GM21528 (cell line): ENCODE results near the gene PI3.

ENCODE experiments used
- ATAC-seq: cut with Tn5 transposase; IDR thresholded peaks from one replicate; pipeline ENCODE4 v1.9.1; 2021; ENCODE audit warnings: mild to moderate bottlenecking, moderate library complexity; ENCODE audit not compliant: unreplicated experiment, low FRiP score

PI3 gene

DNA sequence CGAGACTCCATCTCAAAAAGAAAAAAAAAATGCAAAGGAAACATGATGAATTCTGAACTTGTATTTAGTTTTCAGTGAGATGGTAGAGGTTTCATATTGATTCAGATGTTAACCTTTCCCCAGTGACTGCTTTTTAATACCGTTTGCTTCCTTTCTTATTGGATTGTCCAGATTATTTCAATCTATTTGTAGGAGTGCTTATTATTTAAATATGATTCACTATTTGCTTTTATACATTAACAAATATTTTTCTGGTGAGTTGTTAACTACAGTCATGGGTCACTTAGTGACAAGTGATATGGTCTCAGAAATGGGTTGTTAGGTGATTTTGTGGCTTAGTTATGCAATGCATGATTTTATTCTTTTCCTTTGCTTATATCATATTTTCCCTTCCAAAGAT is 8.4 kb downstream of the PI3 start:
- no peak for ATAC-seq

DNA sequence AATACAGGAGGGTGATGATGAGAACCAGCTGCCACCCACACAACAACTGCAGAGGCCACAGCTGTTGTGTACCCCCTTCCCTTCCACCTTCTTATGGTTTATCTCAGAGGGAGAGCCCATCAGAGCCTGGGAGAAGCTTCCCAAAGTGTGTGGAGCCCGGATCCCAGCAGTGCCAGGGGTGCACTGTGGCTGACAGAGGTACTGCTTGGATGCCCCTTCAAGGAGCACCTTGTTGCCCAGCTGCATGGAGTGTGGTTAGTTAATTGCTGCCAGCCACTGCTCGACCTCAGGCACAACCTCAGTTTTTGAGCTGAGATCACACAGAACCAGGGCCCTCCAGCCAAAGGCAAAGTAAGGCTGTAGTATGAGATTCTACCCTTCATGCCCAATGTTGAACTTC is 13.0 kb downstream of the PI3 start:
- ATAC-seq, result no peak

DNA sequence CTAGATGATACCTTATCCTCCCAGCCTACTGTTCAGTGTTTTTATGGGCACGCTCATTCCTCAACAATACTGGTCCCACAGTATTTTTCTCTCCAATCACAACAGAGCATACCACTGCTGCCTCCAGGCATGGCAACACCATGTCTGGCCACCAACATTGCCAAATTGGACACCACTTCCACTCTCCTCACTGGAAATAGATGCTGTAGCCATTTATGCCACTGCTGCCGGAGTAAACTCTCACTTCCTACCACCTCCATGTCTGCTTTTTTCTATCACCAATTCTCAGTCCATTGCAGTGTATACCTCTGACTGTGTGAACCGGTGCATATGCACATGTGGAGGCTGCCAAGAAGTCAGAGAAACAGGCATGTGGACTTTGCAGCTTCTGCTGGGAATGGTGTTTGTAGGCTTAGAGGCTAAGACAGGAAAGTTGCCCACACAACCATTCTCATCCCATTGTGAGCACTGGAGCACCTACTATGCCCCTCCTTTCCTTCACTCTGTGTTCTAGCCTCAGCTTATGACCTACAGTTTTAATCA is 14.4 kb downstream of the PI3 start:
- no peak for ATAC-seq

DNA sequence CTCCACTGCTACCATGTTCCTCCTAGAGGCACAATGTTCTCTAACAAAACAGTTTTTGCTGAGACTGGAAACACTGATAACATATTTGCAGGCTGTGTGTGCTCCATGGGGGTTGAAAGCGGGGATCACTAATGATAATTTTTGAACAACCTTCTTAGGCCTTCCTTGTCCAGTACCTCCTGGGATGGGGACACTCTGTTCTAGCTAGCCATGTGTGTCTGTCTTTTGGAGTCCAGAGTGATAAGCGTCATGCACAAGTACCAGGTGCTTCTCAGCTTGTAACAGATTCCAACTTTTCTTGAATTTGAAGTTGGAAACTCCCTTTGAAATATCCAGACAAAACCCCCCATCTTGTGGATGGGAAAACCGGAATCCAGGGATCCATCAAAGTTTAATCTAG is 15.2 kb downstream of the PI3 start:
- ATAC-seq, result no peak

DNA sequence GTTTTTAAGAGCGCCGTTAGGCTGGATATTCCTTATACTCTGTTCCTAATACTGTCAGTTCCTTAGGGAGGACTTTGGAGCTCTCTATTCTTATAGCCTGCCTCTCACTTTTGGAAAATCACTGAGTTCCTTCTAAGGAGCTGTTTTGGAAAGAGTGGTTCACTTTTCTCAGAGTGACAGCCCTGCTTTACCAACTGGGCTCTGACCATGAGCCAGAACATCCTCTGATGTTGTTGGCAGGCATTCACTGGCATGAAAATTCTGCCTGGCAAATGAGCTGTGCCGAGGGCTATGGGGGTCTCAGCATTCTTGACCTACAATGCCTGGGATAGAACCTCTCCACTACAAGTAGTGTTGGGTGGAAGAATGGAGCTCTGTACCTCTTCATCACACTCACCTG is 17.2 kb downstream of the PI3 start:
- no peak for ATAC-seq

DNA sequence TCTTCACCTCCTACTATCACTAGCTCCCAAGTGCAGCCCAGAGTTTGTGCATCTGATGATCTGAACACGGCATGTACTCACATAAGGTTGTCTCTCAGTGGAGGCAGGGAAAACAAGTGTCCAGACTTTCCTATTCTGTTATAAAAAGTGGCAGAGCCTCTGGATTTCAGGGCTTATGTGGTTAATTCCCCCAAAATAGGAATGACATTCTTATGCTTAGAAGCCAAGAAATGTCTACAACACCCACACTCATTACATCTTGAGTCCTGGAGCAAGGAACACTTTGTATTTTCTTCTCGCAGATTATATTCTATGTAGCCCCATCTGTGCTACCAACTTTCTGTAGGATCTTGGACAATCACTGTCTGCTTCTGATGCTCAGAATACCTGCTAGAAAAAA is 18.6 kb downstream of the PI3 start:
- no peak for ATAC-seq

DNA sequence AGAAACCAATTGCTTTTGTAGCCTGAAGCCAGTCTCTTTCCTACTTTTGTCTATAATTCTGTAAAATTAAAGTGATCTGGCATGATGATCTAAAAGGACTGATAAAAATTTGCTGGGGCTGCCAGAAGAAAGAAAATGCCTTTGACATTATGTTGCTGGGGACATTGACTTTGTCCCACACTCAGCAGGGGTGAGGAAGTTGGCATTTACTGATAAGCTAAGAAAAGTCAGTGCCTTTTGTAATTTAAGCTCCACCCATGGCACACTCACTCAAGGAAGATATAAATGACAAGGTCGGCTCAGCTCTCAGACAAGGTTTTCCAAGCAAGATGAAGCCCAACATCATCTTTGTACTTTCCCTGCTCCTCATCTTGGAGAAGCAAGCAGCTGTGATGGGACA is 32.0 kb downstream of the PI3 start, which contains the start of gene SEMG1:
Gene SEMG1 (plus strand): TSS at position 309 of the 400 bp plus-strand sequence. CDS start 21 bp downstream, at position 330.
- no peak for ATAC-seq

DNA sequence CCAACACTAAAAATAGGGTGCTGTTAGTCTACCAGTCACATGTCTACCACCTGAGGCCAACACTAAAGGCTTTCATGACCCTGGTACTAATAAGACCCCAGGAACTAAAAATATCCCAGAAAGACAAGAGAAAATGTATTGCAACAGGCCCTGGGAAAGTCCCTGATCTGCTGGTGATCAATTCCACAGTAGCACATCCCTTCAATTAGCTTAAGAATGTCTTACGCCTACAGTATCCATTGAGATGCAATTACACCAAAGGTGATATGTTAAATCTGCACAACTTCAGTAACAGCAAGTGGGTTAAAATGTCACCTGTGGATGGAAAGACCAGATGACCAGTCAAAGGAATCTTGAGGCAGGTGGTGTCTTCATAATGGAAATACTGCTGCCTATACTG is 35.2 kb downstream of the PI3 start:
- ATAC-seq, result no peak

DNA sequence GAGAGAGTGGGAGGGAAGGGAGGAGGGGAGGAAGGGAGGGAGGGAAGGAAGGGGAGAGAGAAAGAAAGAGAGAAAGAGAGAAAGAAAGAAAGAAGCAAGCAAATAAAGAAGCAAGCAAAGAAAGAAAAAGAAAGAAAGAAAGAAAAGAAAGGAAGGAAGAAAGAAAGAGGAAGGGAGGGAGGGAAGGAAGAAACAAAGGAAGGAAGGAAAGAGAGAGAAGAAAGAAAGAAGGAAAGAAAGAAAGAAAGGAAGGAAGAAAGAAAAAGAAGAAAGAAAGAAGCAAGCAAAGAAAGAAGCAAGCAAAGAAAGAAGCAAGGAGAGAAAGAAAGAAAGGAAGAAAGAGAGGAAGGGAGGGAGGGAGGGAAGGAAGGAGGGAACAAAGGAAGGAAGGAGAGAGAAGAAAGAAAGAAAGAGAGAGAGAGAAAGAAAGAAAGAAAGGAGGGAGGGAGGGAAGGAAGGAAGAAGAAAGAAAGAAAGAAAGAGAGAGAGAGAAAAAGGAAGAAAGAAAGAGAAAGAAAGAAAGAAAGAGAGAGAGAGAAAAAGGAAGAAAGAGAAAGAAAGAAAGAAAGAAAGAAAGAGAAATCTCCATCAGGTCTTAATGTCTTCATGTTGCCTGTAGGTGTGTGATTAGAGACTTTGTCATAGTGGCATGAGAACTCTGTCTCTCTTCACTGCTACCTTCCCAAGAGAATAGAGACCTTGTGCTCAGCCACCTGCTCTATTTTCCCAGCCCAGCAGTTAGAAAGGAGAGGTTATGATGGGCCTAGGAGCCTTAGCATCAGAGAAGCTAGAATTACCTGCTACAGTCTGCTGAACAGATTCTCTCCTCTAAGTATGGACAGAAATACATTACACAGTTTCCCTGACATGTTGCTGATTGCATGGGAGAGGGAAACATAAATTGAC is 37.1 kb downstream of the PI3 start:
- ATAC-seq, result no peak

DNA sequence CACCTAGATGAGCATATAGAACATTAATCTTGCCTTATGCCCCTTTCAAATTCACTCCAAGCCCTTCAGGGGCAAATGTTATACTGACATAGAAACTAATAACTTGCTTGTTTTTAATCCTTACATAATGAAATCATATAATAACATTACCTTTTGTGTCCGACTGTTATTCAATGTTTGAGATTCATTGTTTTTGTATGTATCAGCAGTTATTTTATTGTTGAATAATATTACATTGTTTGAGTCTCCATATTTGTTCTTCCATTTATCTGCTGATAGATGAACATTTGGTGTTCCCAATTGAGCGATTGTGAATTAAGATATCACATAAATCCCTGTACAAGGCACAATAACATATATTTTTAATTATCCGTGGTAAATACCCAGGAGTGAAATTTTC is 38.1 kb downstream of the PI3 start:
- no peak for ATAC-seq

DNA sequence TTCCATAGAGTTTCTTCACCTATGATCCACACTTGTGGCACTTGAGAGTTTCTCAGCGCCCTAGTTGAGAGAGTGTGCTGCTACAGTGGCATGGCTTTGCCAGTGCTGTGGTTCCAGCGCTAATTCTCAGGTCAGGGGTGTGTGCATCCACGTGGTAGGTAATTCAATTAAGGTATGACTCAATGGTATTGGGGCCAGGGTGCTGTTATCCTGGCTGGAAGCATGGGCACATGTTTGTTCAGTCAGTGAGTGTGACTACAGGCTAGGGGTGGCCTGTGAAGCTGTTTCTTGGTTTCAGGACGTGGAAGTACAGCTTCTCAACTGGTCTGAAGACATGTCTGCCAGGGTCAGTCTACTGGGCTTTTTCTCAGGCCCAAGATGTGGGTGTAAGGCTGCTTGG is 43.4 kb downstream of the PI3 start:
- ATAC-seq, result no peak

DNA sequence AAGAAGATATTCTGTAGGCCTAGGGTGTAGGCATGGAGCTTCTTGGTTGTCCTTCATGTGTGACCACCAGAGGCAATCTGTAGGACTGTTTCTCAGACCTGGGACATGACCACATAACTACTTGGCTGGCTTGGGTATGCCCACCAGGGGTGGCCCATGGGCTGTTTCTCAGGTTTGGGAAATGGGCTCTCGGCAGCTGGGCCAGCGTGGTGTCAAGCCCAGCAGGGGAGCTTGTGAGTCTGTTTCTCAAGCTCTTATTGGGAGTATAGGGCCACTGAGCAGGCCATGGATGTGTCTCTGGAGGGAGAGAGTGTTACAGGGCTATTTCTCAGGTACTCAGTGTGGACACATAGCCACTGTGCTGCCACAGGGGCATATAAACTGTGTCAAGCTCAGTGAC is 43.9 kb downstream of the PI3 start:
- no peak for ATAC-seq

DNA sequence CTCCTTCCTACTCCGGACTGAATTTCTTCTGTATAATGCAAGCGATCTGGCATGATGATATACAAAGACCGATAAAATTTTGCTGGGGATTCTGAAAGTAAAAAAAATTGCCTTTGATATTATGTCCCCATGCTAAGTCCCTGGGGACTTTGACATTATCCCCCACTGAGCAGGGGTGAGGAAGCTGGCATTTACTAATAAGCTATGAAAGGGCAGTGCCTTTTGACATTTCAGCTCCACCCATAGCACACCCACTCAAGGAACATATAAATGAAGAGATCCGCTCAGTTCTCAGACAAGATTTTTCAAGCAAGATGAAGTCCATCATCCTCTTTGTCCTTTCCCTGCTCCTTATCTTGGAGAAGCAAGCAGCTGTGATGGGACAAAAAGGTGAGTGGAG is 46.4 kb downstream of the PI3 start, which contains the start of gene SEMG2:
Gene SEMG2 (plus strand): TSS at position 298 of the 400 bp plus-strand sequence. CDS start 17 bp downstream, at position 315.
- no peak for ATAC-seq

DNA sequence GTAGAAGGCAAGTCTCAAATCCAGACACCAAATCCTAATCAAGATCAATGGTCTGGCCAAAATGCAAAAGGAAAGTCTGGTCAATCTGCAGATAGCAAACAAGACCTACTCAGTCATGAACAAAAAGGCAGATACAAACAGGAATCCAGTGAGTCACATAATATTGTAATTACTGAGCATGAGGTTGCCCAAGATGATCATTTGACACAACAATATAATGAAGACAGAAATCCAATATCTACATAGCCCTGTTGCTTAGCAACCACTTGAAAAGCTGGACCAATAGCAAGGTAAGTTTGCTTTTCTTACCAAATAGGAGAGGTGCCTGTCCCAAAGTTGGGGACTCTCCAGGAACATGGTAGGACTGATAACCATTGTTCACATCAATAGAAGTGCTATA is 48.4 kb downstream of the PI3 start:
- no peak for ATAC-seq
